ENCODE measurements around the gene HSPH1.
"Not testable (repeated sequence)": the region's sequence is repeated elsewhere in the genome, so short reads cannot be mapped to it uniquely, and the experiment has no call there.

HSPH1 gene

DNA sequence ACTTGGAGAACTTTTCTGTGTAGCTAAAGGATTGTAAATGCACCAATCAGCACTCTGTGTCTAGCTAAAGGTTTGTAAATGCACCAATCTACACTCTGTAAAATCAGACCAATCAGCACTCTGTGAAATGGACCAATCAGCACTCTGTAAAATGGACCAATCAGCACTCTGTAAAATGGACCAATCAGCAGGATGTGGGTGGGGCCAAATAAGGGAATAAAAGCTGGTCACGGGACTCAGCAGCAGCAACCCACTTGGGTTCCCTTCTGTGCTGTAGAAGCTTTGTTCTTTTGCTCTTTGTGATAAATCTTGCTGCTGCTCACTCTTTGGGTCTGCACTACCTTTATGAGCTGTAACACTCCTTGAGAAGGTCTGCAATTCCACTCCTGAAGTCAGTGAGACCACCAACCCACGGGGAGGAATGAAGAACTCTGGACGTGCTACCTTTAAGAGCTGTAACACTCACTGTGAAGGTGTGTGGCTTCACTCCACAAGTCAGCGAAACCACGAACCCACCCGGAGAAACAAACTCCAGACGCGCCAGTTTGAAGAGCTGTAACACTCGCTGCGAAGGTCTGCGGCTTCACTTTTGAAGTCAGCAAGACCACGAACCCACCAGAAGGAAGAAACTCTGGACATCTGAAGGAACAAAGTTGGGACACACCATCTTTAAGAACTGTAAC is 16.2 kb upstream of the HSPH1 start:
- DNase-seq (ENCODE audit: low read depth), result not testable (repeated sequence)

DNA sequence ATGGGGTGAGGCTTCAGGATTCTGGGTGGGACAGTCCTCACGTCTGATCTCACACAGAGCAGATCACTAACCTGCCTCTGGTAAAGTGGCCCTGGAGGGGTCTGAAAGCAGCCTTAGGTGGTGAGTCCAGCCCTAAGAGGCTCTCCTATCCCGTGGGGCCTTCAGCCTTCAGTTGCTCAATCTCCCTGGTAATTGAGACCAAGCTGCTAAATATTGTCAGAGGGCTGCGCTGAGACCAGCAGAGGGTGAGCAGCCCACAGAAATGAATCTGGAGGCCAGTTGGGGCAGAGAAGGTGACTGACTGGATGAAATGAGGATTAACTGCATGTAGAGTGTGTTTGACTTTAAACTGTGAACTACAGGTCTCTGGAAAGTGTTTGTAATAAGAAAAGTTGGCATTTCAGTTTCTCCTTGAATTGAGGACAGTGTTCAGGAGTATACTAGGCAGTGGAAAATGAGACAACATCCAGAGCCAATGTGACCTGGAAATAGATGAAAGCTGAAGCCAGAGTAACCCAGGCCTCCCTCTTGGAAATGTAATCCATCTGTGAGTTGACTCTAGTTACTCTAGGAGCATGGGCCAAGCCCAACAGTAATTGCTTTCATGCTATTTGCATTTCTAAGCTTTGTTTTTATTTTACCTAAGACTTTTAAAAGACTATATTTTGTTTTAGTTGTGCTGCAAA is 14.3 kb upstream of the HSPH1 start:
- DNase-seq (ENCODE audit: low read depth), result no peak

- DNase-seq (ENCODE audit: low read depth), result no peak
Observed at GRCh38 chr13:31174018-31174417, 12.3 kb upstream of the HSPH1 start.

DNA sequence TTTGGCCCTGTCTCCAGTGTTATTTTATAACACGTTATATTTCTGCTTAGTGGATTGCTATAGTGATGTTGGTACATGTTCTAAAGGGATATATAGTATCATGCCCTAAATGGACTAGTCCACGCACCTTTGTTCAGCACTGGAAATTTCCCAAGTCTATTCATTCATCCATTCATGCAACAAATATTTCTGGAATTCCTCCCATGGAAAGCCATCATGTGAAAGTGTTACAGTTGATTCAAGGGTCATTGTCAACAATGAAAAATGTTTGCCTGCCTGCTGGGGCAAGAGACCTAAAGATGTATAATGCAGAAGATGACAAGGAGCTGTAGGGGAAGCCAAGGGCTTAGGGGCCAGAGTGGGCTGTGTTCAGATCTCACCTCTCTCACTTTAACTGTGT is 10.8 kb upstream of the HSPH1 start:
- no peak for DNase-seq (ENCODE audit: low read depth)

DNA sequence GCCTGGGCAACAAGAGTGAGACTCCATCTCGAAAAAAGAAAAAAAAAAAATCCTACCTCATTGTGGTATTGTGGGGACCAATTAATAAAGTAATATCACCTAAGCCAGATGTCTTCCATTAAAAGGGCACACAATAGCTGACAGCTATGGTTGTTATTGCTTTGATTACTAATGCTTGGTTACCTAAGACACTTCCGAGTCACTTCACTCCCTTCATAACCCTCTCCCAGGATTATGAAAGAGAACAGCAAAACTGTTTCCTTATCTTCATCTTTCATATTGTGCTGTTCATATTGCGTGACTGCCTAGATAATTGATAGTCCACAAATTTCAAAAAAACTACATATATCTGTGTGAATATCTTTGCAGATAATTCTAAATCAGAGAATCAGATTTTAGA is 10.3 kb upstream of the HSPH1 start:
- no peak for DNase-seq (ENCODE audit: low read depth)

- no peak for DNase-seq (ENCODE audit: low read depth)
Observed at GRCh38 chr13:31168736-31169135, 7.0 kb upstream of the HSPH1 start.

GRCh38 chr13:31168166-31168565 is 6.5 kb upstream of the HSPH1 start:
- DNase-seq (ENCODE audit: low read depth), result no peak

- no peak for DNase-seq (ENCODE audit: low read depth)
Observed at GRCh38 chr13:31167490-31167889, 5.8 kb upstream of the HSPH1 start.

DNA sequence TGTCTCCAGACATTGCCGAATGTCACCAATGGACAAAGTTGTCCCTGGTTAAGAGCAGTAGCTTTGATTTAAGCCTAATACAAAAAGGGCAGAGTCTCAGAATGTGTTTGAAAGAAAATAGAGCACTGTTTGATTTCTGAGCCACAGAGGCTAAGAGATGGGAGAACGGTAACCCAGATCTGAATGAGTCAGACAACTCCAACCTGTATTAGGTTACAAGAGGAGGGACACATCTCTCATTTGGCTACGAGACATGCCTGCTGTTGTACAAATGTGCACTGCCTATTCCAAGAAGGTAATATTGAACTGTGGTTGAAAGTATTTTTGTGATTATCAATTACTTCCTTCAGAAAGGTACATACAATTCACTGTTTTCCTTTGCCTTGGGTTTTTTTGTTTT is 4.9 kb upstream of the HSPH1 start:
- no peak for DNase-seq (ENCODE audit: low read depth)

DNA sequence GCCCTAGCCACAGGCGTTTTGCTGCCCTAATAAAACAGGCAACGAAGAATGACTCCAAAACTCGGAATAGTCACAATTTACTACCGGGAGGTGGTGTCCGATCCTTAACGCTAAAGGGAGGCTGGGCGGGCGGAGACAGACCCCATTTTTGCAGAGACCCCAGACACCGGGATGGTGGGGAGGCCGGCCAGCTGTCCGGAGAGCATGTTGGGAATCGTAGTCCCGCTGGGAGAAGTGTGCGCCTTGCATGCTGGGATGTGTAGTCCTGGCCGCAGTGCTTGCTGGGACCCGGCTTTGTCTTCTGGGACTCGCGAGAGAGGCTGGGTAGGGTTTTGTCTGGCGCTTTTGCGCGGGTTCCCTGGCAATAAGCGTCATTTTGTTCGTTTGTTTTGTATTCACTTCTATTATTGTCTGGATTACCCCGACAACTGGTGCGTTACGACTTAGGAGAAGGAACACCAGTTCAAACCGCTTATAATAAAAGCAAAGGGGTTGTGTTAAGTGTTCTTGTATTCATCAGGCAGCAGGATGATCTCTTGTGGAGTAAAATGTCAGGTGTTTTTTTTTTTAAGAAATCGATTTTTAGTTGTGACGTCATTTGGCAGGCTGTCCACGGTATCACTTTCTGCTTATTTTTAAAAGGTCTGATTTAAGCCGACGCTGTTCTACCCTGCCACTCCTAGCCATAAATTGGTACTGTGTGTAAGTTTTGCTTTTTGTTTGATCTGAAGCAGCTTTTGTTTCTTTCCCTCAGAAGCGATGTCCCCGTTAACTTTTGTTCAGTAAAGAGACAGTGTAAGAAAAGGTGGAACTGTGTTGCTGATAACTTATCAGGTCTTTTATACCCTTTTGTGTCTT is 676 bp upstream of the HSPH1 start:
- DNase-seq (ENCODE audit: low read depth), result peak; percentile 90

DNA sequence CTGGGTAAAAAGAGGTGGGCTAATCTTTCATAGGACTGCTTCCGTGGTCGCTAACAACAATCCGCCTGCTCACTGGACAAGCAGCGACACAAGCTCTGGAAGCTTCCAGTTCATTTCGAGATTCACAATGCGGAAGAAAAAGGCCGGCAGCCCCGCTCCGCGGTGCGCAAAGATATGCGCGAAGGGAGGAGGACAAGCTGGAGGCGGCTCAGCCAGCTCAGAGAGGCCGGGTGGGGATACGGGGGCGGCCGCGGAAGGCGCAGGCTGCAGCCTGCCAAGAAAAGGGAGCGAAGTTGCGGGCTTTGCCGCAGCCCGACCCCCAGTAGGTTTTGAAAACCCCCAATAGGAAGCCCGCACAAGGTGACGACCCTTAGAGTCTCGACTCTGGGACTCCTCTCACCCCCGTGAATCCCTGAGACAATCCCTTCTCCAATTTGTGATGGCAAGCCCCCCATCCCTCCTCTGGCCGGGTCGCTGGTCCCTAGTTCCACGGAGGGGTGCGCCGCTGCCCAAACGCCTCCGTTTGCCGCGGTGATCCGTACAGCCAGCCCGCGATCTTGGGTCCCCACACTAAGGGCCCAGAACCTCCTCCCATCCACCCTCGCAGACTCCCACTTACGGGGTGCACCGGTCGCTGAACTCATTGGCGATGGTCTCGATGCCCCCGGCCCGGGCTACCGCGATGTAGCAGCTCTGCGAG is 697 bp downstream of the HSPH1 start:
- DNase-seq (ENCODE audit: low read depth), result peak; percentile 53

DNA sequence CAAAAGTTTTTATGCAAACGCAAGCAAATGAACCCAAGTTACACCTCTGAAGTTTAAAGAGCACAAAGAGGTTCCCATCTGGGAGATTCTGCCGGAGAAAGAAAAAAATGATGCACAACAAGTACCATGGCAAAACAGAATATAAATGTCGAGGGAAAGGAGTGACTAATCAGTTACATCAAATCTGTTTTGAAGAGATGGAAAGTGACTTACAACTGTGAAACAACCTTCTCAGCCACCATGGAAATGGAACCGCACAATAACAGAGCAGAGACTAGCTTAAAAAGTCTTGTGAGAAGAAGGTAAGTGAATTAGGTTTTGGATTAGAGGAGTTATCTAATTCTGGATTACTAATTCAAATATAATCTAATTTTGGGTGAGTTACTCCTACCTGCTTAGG is 2.4 kb downstream of the HSPH1 start:
- no peak for DNase-seq (ENCODE audit: low read depth)

- DNase-seq (ENCODE audit: low read depth), result no peak
Observed at GRCh38 chr13:31154939-31155338, 6.8 kb downstream of the HSPH1 start.

DNA sequence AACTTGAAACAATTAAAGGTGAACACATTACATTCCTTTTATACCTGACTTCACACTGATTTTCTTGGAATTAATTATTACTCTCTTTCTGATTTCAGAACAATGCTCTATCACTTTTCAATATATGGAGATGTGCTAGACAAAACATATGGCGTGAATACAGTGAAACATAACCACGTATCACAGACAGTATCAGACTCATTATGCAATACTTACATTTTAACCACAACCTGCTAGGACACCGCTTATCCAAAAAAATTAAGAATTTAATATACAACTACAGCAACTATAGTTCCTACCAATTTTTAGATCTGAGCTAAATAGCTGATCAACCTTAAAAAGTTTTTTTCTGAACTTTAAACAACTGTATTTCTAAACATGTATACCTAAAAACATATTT is 9.9 kb downstream of the HSPH1 start:
- DNase-seq (ENCODE audit: low read depth), result no peak

- DNase-seq (ENCODE audit: low read depth), result no peak
Observed at GRCh38 chr13:31150315-31150985, 11.3 kb downstream of the HSPH1 start.

DNA sequence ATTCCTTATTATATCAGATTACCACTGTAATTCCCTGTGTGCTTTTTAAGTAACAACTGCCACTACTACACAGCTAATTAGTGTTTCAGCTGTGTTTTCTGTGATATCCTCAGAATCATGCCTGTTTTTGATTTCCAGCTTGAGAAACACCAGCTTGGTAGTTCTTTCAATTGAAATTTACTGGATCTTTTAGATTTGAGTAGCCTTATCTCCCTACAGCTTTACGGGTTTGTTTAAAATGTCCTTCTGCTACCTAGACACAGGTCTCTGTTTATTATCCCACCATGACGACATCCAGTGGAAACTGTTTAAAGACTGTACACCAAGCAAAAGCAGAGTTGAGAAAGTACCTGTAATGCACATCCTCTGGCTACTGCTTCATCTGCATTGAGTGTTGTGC is 12.1 kb downstream of the HSPH1 start:
- DNase-seq (ENCODE audit: low read depth), result no peak

DNA sequence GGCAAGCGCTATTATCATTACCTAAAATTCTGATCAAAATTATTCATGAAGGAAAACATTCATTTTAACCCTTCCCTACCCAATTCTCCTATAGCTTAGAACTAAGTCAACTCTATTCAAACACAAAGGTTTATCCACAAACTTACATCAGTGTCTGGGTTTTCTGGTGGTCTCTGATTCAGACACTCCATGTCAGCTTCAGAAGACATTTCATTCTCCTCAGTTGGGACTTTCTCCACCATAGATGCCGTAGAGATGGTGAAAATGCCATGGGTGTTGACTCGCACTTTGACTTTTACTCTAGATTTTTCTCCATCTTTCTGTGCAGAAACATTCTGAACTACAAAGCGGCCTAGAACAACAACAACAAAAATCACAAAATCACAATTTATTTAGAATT is 16.3 kb downstream of the HSPH1 start:
- no peak for DNase-seq (ENCODE audit: low read depth)

DNA sequence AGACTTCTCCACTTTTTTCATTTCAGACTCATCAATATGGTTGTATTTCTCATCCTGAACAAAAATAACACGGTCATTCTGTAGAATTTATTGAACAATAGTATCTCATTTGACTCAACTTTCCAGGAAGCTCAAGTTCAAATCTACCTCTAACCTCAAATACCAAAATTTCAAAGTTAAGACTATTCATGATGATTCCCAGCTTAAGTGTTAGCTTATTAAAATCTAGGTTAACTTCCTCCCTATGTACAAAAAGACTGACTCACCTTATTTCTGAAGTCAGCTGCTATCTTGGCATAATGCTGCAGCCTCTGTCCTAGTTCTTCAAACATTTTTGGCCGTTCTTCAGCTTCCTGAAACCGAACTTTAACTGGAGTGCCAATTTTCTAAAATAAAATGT is 23.2 kb downstream of the HSPH1 start:
- DNase-seq (ENCODE audit: low read depth), result no peak

DNA sequence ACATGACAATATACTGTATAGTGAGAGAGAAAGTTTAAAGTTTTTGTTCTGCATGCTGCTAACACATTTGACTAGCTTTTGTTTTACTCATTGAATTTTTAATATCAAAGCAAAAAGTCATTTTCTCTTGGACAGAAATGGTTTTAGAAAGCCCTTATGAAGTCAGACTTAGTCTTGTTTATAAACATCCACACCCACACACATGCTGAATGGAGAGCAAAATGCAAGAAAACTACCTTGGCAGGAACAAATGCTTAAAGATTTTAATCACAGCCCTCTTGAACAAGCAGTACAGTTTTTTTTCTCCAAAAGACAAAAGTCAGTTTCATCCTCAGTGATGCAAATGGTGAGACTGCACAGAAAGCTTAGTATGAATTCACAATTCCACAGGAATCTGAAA is 25.0 kb downstream of the HSPH1 start:
- DNase-seq (ENCODE audit: low read depth), result no peak

GRCh38 chr13:31134039-31134711 is 27.5 kb downstream of the HSPH1 start:
- no peak for DNase-seq (ENCODE audit: low read depth)

GRCh38 chr13:31133621-31134020 is 28.1 kb downstream of the HSPH1 start:
- DNase-seq (ENCODE audit: low read depth), result no peak
